ENCODE results near the gene GAB2. TPM values are rescaled to one million over a fixed set of nuclear protein-coding genes. Genes with fewer than 3 reads are reported as not detected.
"Not testable (repeated sequence)": the region's sequence is repeated elsewhere in the genome, so short reads cannot be mapped to it uniquely, and the experiment has no call there.

Gene GAB2
- total RNA-seq, 1 donor from 2014 or later, result 10.9 TPM

DNA sequence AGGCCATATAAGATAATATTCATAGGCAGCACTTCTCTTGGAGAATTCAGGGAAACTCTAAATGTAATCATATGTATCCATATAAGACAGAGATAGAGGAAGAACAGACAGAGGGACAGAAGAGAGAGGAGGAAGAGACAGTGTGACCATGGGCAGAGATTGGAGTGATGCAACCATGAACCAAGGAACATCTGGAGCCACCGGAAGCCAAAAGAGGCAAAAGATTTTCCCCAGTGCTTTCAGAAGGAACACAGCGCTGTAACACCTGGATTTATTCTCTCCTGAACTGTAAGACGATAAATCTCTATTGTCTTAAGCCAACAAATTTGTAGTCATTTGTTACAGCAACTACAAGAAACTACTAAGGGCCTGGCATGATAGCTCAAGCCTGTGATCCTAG lies 57.7 kb downstream of the GAB2 start:
- H3K27me3 Mint-ChIP-seq (ENCODE audit: low read depth), result no peaks in the 10 kb centered on the region
- H3K27ac Mint-ChIP-seq (ENCODE audit: unreplicated experiment), result peak overlapping the region; percentile 55

DNA sequence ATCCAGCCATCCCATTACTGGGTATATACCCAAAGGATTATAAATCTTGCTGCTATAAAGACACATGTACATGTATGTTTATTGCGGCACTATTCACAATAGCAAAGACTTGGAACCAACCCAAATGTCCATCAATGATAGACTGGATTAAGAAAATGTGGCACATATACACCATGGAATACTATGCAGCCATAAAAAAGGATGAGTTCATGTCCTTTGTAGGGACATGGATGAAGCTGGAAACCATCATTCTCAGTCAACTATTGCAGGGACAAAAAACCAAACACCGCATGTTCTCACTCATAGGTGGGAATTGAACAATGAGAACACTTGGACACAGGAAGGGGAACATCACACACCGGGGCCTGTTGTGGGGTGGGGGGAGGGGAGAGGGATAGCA lies 59.7 kb downstream of the GAB2 start:
- not testable (repeated sequence) for H3K36me3 Mint-ChIP-seq (ENCODE audit: low read depth); DNase-seq (ENCODE audit: low spot score); H3K4me3 Mint-ChIP-seq (ENCODE audit: unreplicated experiment); H3K27me3 Mint-ChIP-seq (ENCODE audit: low read depth); H3K27ac Mint-ChIP-seq (ENCODE audit: unreplicated experiment); H3K9me3 Mint-ChIP-seq (ENCODE audit: low read depth)
- peaks cover 34% of the 10 kb centered on the region for H3K4me1 Mint-ChIP-seq (ENCODE audit: low read depth)

More for the DNA sequence above, 57.7 kb downstream of the GAB2 start:
- TF ChIP-seq, protein P1, sequence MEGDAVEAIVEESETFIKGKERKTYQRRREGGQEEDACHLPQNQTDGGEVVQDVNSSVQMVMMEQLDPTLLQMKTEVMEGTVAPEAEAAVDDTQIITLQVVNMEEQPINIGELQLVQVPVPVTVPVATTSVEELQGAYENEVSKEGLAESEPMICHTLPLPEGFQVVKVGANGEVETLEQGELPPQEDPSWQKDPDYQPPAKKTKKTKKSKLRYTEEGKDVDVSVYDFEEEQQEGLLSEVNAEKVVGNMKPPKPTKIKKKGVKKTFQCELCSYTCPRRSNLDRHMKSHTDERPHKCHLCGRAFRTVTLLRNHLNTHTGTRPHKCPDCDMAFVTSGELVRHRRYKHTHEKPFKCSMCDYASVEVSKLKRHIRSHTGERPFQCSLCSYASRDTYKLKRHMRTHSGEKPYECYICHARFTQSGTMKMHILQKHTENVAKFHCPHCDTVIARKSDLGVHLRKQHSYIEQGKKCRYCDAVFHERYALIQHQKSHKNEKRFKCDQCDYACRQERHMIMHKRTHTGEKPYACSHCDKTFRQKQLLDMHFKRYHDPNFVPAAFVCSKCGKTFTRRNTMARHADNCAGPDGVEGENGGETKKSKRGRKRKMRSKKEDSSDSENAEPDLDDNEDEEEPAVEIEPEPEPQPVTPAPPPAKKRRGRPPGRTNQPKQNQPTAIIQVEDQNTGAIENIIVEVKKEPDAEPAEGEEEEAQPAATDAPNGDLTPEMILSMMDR (IDR thresholded peaks at IDR 0.05), result no peak
- peaks cover 4% of the 10 kb centered on the region for H3K9me3 Mint-ChIP-seq (ENCODE audit: low read depth)
- no peak for DNase-seq (ENCODE audit: low spot score)
- no peak overlapping the region for H3K4me3 Mint-ChIP-seq (ENCODE audit: unreplicated experiment)
- no peaks in the 10 kb centered on the region for H3K36me3 Mint-ChIP-seq (ENCODE audit: low read depth)
- H3K4me1 Mint-ChIP-seq (ENCODE audit: low read depth), result peaks cover 34% of the 10 kb centered on the region

DNA sequence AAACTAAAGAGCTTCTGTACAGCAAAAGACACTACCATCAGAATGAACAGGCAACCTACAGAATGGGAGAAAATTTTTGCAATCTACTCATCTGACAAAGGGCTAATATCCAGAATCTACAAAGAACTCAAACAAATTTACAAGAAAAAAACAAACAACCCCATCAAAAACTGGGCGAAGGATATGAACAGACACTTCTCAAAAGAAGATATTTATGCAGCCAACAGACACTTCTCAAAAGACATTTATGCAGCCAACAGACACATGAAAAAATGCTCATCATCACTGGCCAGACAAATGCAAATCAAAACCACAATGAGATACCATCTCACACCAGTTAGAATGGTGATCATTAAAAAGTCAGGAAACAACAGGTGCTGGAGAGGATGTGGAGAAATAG lies 60.2 kb downstream of the GAB2 start:
- not testable (repeated sequence) for H3K4me3 Mint-ChIP-seq (ENCODE audit: unreplicated experiment); H3K27me3 Mint-ChIP-seq (ENCODE audit: low read depth); H3K36me3 Mint-ChIP-seq (ENCODE audit: low read depth); DNase-seq (ENCODE audit: low spot score); H3K27ac Mint-ChIP-seq (ENCODE audit: unreplicated experiment); H3K9me3 Mint-ChIP-seq (ENCODE audit: low read depth)
- H3K4me1 Mint-ChIP-seq (ENCODE audit: low read depth), result peaks cover 38% of the 10 kb centered on the region

DNA sequence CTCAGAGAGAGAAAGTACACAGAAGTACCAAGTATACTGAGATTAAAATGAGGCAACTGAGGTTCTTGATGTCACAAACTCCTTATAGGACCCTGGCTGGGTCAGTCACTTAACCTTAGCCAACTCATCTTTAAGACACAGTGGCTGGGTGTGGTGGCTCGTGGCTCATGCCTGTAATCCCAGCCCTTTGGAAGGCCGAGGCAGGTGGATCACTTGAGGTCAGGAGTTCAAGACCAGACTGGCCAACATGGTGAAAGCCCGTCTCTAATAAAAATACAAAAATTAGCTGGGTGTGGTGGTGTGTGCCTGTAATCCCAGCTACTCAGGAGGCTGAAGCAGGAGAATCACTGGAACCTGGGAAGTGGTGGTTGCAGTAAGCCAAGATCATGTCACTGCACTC lies 61.9 kb downstream of the GAB2 start:
- H3K36me3 Mint-ChIP-seq (ENCODE audit: low read depth); H3K27ac Mint-ChIP-seq (ENCODE audit: unreplicated experiment); H3K27me3 Mint-ChIP-seq (ENCODE audit: low read depth); DNase-seq (ENCODE audit: low spot score); H3K4me3 Mint-ChIP-seq (ENCODE audit: unreplicated experiment); H3K9me3 Mint-ChIP-seq (ENCODE audit: low read depth): not testable (repeated sequence)
- H3K4me1 Mint-ChIP-seq (ENCODE audit: low read depth), result peaks cover 50% of the 10 kb centered on the region

DNA sequence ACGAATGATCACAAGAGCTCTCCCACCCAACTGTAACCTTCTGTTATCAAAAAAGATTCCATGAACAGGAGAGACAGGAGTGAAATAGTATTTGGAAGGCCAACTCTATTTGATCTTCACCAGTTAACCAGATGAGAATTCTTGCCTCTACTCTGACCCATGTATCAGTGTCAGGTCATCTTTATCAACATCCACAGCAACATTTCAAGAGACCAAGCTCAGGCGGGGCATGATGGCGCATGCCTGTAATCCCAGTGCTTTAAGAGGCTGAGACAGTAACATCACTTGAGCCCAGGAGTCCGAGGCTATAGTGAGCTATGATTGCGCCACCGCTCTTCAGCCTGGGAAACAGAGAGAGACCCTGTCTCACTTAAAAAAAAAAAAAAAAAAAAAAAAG lies 62.3 kb downstream of the GAB2 start:
- no peaks in the 10 kb centered on the region for H3K27me3 Mint-ChIP-seq (ENCODE audit: low read depth)
- no peak overlapping the region for H3K27ac Mint-ChIP-seq (ENCODE audit: unreplicated experiment)
- H3K9me3 Mint-ChIP-seq (ENCODE audit: low read depth), result peaks cover 4% of the 10 kb centered on the region
- no peak for DNase-seq (ENCODE audit: low spot score)
- no peak overlapping the region for H3K4me3 Mint-ChIP-seq (ENCODE audit: unreplicated experiment)
- no peaks in the 10 kb centered on the region for H3K36me3 Mint-ChIP-seq (ENCODE audit: low read depth)
- H3K4me1 Mint-ChIP-seq (ENCODE audit: low read depth), result peaks cover 54% of the 10 kb centered on the region
- TF ChIP-seq, protein P1 (IDR thresholded peaks at IDR 0.05), result no peak

DNA sequence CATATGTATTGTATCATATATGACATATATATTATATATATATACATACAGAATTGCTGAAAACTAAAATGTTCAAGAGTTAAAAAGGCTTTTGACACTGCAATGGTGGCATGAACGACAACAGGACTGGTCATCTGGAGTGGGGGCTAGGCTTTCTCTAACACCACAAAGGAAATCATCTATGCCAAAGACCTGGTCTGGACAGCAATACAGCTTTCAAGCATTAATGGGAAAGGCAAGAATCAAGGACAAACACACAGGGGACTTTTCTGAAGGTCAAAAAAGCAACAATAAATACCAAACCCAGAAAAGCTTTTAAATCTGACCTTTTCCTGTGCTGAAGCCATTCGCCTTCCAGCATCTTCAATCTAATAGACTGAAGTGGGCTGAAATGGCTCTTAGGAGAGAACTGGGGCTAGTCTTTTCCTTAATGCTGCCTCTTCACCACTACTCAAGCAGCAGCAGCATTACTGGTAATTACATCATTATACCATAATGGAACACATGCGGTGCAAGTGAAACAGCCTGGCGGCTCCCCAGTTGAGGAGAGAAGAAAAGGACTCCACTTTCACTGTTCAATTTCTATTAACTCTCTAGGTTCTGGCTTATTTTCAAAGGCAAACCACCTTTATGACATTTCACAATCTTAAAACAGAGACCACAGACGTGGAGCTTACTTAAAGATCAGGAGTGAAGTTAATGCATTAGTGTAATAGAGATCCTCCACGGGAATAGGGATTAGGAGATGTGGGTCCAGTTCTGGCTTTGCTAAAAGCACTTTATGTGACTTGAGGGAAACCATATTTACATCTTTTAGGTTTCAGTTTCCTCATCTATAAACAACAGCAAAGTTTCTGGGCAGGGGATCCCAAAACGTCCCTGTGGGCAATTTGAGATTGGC lies 63.0 kb downstream of the GAB2 start:
- no peaks in the 10 kb centered on the region for H3K27me3 Mint-ChIP-seq (ENCODE audit: low read depth)

More for the DNA sequence above, 63.0 kb downstream of the GAB2 start:
- no peak for DNase-seq (ENCODE audit: low spot score)
- TF ChIP-seq, protein P1 (IDR thresholded peaks at IDR 0.05), result no peak
- Mint-ChIP-seq H3K4me1 (ENCODE audit: low read depth) (peaks cover 56% of the 10 kb centered on the region), H3K9me3 (ENCODE audit: low read depth) (peaks cover 4% of the 10 kb centered on the region), H3K27ac (ENCODE audit: unreplicated experiment) (peak overlapping the region; percentile 52), H3K4me3 (ENCODE audit: unreplicated experiment) (no peak overlapping the region), H3K36me3 (ENCODE audit: low read depth) (no peaks in the 10 kb centered on the region)

Measured in chondrocyte (in vitro differentiated cells).